Measurements from ENCODE around the gene MXRA5. TPM values are rescaled to one million over a fixed set of nuclear protein-coding genes. Genes with fewer than 3 reads are reported as not detected.
A peak's percentile ranks its signal among the peaks of the same experiment; 100 is the strongest.
"Not testable (repeated sequence)": the region's sequence is repeated elsewhere in the genome, so short reads cannot be mapped to it uniquely, and the experiment has no call there.

The MXRA5 gene
- polyA plus RNA-seq, 4 donors = 7.1 to 83.7 (median 10.6) TPM

- peak in 1 of 4 donors; percentile 24 for DNase-seq (ENCODE audit: low read depth in 4 of 4, low spot score in 3 of 4)
These were observed 916 bp downstream of the MXRA5 start for GRCh38 chrX:3345281-3346191.

- DNase-seq (ENCODE audit: low read depth in 4 of 4, low spot score in 3 of 4) = not testable (repeated sequence)
These were observed 2.9 kb downstream of the MXRA5 start for GRCh38 chrX:3343569-3343968.

- no peak for DNase-seq (ENCODE audit: low read depth in 4 of 4, low spot score in 3 of 4)
These were observed 6.4 kb downstream of the MXRA5 start for GRCh38 chrX:3340016-3340415.

- DNase-seq (ENCODE audit: low read depth in 4 of 4, low spot score in 3 of 4) = peak in 1 of 4 donors; percentile 25
These were observed 19.8 kb downstream of the MXRA5 start for GRCh38 chrX:3326681-3327080.

- no peak for DNase-seq (ENCODE audit: low read depth in 4 of 4, low spot score in 3 of 4)
These were observed 25.9 kb downstream of the MXRA5 start for GRCh38 chrX:3320471-3321046.

- DNase-seq (ENCODE audit: low read depth in 4 of 4, low spot score in 3 of 4) = no peak
These were observed 29.2 kb downstream of the MXRA5 start for GRCh38 chrX:3317191-3317718.

- no peak for DNase-seq (ENCODE audit: low read depth in 4 of 4, low spot score in 3 of 4)
These were observed 34.3 kb downstream of the MXRA5 start for GRCh38 chrX:3312109-3312508.

- DNase-seq (ENCODE audit: low read depth in 4 of 4, low spot score in 3 of 4) = no peak
These were observed 38.6 kb downstream of the MXRA5 start for GRCh38 chrX:3307881-3308280.

- no peak for DNase-seq (ENCODE audit: low read depth in 4 of 4, low spot score in 3 of 4)
These were observed 46.8 kb downstream of the MXRA5 start for GRCh38 chrX:3299636-3300035.

GRCh38 chrX:3295731-3296130, 50.7 kb downstream of the MXRA5 start:
- DNase-seq (ENCODE audit: low read depth in 4 of 4, low spot score in 3 of 4) = no peak

GRCh38 chrX:3293251-3293650, 53.2 kb downstream of the MXRA5 start:
- DNase-seq (ENCODE audit: low read depth in 4 of 4, low spot score in 3 of 4) = no peak

GRCh38 chrX:3290561-3290960, 55.9 kb downstream of the MXRA5 start:
- no peak for DNase-seq (ENCODE audit: low read depth in 4 of 4, low spot score in 3 of 4)

- DNase-seq (ENCODE audit: low read depth in 4 of 4, low spot score in 3 of 4) = no peak
These were observed 60.1 kb downstream of the MXRA5 start for GRCh38 chrX:3286196-3286945.

- no peak for DNase-seq (ENCODE audit: low read depth in 4 of 4, low spot score in 3 of 4)
These were observed 65.7 kb downstream of the MXRA5 start for GRCh38 chrX:3280706-3281105.

- DNase-seq (ENCODE audit: low read depth in 4 of 4, low spot score in 3 of 4) = not testable (repeated sequence)
These were observed 72.8 kb downstream of the MXRA5 start for GRCh38 chrX:3273668-3274067.

GRCh38 chrX:3271834-3272186, 74.6 kb downstream of the MXRA5 start:
- DNase-seq (ENCODE audit: low read depth in 4 of 4, low spot score in 3 of 4) = no peak

- DNase-seq (ENCODE audit: low read depth in 4 of 4, low spot score in 3 of 4) = no peak
These were observed 75.1 kb downstream of the MXRA5 start for GRCh38 chrX:3271183-3271833.

- no peak for DNase-seq (ENCODE audit: low read depth in 4 of 4, low spot score in 3 of 4)
These were observed 77.6 kb downstream of the MXRA5 start for GRCh38 chrX:3268829-3269228.

- DNase-seq (ENCODE audit: low read depth in 4 of 4, low spot score in 3 of 4) = no peak
These were observed 82.7 kb downstream of the MXRA5 start for GRCh38 chrX:3263681-3264126.

- no peak for DNase-seq (ENCODE audit: low read depth in 4 of 4, low spot score in 3 of 4)
These were observed 83.6 kb downstream of the MXRA5 start for GRCh38 chrX:3262901-3263300.

All from left renal pelvis (tissue), 4 donors.